SKM-1 (cell line): ENCODE data around the gene VCL.
A peak's percentile ranks its signal among the peaks of the same experiment; 100 is the strongest.
"Not testable (repeated sequence)": the region's sequence is repeated elsewhere in the genome, so short reads cannot be mapped to it uniquely, and the experiment has no call there.

Source experiments
- DNase-seq: peaks from one replicate; lab custom pipeline; 2025; ENCODE audit not compliant: unreplicated experiment; lab: John Stamatoyannopoulos, UW

Gene VCL

DNA sequence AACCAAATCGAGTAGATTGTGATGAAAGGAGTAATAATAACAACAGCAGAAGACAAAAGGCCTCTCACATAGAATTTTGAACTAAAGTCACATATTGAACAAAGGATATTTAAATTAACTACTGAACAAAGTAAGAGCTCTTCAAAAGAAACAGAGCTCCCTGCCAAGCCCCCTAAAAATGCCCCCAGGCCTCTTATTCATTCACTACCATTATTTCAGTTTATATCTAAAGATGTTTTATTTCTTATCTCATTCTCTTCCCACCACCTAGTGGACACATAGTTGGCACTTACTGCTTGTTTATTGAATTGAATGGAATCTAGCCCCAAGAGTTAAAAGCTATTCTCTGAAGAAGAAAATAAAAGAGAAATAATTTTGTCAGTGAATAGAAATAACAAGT, 37.4 kb downstream of the VCL start:
- no peak for DNase-seq

DNA sequence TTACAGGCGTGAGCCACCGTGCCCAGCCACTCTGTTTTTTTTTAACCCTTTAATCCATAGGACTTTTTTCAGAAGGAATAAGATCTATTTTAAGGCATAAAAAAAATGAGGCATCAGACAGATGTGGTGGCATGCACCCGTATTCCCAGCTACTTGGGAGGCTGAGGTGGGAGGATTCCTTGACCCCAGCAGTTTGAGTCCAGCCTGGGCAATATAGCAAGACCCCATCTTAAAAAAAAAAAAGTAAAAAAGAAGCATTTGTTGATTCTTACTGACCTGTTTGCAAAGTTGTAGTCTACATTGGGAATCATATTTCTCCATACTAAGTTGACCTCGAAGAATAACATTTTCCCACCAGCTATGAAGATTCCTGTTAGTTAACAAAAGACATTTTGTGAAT, 38.6 kb downstream of the VCL start:
- DNase-seq = no peak

DNA sequence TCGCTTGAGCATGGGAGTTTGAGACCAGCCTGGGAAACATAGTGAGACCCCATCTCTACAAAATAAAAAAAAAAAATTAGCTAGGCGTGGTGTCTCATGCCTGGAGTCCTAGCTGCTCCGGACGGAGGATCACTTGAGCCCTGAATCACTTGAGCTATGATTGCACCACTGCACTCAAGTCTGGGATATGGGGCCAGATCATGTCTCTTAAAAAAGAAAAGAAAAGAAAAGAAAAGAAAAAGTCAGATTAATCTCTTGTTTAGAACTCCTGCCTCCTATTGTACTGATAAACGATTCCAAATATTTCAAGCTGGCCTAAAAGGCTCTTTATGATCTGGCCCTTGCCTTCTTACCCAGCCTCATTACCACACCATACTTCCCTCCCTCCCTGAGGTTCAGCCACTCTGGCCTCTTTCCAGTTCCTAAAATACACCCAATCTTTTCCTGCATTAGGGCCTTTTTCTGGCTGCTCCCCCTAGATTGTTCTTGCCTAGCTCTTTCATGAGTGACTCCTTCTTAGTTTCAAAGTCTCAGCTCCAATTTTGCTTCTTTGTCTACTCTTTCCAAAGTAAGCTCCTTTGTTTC, 41.7 kb downstream of the VCL start:
- no peak for DNase-seq

DNA sequence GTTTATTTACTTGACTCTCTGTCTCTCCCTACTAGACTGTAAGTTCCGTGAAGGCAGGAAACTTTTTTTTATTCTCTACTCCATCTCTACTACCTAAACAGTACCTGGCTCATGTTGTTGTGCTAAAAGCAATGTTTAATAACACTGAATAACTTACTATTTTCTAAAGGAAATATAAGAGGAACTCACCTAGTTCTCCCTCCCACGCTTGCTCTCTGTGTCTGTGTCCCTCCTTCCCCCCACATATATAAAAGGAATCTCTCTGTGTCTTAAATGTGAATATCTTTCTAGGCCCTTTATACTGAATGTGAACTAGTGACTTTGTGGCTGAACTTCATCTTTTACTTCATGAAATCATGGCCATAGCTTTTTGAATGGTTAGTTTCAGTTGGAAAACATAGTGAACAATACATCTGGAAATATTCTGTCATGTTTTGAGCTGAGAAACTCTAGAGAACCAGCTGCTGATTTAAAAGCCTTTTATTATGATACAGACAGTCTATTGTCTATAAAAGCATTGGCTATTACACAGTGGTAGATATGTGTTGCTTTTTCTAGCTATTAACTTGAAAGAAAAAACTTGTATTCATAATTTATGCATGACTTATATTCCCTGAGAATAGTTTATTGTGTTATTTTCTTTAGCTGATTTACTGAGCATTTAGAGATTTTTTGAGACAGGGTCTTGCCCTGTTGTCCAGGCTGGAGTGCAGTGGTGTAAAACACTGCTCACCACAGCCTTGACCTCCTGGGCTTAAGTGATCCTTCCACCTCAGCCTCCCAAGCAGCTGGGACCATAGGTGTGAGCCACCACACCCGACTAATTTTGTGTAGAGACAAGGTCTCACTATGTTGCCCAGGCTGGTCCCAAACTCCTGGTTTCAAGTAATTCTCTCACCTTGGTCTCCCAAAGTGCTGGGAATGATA, 42.5 kb downstream of the VCL start:
- DNase-seq = peak; percentile 35

DNA sequence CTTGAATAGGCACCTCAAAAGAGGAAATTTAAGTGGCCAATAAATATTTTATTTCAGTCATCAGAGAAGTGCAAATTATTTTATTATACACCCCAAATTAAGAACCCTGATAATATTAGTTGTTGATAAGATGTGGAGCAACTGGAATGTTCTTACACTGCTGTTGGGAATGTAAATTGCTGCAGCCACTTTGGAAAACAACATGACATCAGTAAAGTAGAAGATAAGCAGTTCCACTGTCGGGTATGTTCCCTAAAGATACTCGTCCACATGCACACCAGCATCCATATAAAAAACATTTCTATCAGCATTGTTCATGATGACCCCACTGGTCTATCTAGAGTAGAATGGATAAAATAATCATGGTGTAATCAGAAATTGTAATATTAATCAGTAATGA, 46.5 kb downstream of the VCL start:
- no peak for DNase-seq

DNA sequence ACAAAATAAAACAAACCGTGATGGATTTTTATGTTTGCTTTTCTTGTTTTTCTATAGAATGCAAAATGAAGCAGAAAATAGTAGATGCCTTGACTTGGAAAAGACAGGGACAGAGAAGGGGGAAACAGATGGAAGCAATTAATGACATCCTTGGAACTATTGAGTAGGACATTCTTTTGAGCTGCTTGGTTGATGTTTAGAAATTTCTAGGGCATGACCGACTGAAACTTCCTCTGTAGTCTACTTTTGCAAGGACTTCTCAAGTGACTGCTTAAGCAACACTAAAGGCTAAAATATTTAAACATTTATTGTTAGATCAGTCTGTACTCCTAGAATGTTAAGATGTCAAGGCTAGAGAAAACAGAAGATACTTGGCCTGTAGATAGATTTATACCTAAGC, 49.4 kb downstream of the VCL start:
- peak; percentile 44 for DNase-seq

DNA sequence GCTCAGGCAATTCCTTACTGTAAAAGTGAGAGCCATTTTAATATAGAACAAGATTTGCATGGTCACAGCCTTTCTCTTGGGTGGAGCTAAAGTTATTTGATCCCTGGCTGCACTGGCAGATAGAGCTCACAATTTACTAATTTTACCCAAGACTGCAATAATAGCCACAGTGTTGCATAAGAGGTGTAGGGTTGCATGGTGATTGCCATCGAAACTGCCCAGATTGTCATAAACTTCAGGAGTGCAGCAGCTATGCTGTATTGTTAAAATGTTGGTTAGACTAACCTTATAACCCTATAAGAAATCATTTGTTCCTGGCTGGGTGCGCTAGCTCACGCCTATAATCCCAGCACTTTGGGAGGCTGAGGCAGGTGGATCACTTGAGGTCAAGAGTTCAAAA, 50.0 kb downstream of the VCL start:
- peak; percentile 45 for DNase-seq

DNA sequence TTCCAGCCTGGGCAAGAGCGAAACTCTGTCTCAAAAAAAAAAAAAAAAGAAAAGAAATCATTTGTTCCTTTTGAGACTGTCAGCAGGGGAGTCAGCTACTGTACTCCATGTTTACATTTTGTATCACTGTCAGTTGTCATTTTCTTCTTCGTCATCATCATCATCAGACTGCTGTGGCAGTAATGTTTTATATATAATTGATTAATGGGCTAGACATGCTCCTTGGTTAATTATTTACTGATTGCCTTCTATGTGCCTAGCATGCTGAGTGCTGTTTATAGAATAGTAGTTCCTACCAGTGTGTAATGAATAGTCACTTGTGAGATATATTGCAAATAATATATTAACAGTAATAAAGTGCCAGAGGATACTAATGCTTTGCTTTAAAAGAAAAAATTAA, 50.5 kb downstream of the VCL start:
- no peak for DNase-seq

DNA sequence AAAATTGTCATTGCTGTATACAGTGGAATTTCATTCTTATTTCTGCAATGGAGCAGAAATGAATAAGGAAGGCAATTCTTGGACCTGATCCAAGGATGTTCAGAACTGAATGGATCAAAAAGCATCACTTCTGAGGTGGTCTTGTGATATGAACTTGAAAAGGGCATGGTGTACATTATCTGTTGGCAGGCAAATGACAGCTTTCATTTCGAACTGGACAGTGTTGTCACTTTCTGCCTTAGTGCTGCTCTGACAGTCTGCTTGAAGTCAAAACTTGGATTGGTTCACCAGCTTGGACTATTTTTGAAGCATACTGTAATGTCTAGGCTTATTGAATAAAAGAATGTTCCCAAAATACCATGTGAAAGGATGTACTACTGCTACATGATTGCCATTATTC, 52.0 kb downstream of the VCL start:
- DNase-seq = no peak

DNA sequence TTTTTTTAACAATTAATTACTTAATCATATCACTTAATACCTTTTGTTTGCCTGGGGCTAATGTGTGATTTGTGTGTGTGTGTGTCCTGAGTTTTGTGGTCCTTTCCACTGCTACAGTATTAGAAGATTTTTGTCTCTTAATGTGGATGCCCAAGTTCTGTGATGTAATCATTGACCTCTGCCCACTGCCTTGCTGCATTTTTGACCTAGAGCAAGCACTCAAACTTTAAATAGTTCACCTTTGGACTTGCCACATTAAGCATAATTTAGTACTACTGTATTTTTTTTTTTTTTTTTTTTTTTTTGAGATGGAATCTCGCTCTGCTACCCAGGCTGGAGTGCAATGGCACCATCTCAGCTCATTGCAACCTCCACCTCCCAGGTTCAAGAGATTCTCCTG, 52.7 kb downstream of the VCL start:
- no peak for DNase-seq

DNA sequence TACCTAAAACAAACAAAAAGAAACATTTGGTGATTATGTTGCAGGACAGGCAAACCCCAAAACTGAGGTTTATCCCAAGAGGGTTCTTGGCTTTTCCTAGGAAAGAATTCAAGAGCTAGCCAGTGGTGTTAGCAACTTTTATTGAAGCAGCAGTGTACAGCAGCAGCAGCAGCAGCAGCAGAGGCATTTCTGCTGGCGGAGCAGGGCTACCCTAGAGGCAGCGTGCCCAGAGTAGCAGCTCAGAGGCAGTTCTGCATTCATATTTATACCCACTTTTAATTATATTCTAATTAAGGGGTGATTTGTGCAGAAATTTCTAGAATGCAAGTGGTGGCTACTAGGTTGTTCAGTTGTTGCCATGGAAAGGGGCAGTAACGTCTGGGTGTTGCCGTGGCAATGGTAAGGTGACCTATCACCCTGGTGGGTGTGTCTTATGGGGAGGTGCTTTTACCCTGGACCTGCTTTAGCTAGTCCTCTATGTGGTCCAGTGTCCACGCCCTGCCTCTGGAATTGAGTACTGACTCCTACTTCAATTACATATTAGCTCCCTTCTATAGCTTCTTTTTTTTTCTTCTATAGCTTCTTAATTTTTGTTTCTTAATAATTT, 53.9 kb downstream of the VCL start:
- no peak for DNase-seq

DNA sequence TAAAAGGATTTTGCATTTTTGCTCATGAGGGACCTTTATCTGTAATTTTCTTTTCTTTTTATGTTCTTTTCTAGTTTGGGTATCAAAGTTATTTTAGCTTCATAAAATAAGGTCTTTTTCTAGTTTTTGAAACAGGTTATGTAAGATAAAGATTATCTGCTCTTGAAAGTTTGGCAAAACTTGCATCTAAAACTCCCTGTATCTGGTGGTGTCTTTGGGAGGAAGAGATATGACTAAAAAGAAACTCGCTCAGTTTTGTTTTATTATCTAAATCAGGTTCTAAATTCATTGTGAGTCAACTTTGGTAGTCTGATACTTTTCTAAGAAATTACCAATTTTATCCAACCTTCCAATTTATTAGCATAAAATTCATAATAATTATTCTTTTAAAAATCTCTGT, 55.1 kb downstream of the VCL start:
- no peak for DNase-seq

DNA sequence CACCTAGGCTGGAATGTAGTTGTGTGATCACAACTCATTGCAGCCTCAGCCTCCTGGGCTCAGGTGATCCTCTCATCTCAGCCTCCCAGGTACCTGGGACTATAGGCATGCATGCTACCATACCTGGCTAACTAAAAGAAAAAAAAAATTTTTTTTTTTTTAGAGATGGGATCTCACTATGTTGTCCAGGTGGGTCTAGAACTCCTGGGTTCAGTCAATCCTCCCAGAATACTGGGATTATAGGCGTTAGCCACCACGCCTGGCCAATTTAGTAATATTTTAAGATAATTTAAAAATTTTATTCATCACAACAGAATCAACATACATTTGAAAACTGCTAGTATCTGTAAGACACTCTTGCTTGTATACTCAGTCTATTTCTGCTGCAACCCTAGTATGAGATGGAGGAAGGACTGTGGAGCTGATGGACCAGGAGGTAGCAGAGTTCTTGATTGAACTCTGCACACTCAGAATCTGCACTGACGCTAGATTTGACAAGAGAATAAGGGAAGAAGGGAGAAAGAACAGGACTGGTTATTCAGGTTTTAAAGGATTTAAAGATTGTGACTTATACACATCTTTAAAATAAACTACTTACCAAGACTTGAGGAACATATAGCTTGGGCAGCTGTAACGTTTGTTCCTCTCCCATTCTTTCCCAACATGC, 57.6 kb downstream of the VCL start:
- no peak for DNase-seq

DNA sequence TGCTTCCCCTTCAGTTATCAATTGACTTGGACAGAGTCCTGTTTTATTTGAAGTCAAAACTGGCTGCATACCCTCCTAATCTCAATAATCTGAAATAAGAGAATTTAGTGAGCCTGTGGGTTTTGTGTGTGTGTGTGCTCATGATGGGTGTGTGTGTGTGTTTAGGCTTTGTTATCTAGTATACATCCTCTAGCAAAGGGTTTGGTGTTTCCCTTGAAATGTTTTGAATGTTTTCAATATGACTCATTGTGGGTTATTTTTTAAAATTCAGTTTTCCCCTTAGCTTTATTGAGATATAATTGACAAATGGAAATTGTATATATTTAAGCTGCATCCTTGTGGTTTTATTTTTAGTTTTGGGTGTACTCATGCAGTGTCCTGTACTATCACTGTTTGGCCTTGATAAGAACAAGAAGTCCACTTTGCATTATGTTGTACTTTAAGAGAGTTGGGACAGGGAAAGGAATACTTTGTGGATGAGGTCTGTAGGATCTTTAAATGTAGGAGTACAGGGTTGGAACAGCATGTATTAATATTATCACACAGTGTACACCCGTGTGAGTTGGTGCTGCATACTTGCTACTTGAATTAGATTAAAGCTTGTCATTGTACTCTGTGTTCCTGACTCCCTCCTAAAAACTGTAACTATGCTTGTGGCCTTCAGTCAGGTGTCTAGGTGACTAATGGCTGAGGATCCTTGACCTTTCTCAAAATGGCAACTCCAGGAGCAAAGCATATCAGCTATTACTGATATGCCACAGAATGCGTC, 58.3 kb downstream of the VCL start:
- DNase-seq = no peak

DNA sequence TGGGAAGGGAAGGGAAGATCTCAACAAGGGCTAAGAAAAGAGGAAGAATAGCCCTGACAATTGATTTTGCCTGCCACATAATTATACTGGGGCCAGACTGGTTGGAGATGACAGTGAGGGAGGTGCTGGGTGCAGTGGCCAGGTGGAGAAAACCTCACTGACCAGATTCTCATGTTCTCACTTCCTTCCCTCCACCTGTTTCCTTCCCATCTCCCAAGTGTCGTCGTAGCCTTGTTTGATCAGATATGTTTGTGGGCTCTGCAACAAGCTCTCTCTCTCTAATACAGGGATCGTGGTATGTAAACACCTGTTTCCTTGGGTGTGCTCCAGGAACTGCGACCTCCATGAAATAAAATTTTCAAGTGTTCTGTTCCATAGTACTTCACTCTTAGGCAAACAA, 60.2 kb downstream of the VCL start:
- no peak for DNase-seq

DNA sequence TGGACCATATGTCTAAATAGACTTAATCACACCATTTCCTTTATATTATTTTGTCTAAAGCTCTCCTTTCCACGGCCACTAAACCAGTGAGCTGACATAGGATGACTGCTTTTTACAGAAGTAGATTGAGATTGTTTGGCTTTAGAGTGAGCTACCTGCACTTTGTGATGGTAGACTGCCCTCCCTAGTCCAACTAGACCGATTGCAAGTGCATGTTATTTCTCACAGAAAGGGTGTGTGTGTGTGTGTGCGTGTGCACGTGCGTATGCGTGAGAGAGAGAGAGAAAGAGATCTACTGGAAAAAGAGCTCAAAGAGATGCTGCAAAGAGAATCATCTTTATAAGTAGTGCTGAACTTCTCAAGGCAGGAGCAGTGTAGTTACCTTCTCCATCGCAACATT, 60.7 kb downstream of the VCL start:
- no peak for DNase-seq

DNA sequence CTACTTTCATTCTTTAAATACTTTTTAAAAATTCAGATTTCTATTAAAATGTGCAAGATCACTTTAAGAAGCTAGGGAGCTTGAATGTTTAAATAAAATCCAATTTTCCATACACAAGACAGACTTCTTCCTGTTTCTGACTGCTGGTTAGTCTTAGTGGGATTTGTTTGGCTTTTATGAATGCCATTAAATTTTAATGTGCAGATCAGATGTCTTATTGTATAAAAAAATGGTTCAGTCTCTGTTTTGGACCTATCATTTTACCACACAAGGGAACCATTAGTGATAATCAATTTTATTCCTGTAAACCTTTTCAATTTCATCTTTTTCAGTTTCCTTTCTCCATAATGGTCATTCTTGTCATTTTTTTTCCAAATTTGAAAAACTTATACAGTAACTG, 63.2 kb downstream of the VCL start:
- DNase-seq = no peak

DNA sequence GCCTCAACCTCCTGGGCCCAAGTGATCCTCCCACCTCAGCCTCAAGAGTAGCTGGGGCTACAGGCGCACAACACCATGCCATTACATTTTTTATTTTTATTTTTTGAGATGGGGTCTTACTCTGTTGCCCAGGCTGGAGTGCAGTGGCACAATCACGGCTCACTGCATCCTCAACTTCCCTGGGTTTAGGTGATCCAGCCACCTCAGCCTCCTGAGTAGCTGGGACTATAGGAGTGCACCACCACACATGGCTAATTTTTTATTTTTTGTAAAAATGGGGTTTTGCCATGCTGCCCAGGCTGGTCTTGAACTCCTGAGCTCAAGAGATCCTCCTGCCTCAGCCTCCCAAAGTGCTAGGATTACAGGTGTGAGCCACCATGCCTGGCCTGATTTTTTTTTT, 64.1 kb downstream of the VCL start:
- not testable (repeated sequence) for DNase-seq

DNA sequence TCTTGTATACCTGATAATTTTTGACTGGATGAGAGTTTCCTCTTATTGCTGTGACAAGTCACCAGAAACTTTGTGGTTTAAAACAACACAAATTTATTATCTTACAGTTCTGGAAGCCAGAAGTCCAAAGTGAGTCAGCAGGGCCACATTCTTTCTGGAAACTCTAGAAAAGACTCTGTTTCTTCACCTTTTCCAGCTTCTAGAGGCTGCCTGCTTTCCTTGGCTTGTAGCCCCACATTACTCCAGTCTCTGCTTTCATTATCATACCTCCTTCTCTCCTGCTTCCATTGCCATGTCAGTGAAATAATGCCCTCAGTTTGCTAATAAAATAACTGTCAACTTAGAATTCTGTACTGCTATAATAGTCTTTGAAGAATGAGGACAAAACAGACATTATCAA, 65.3 kb downstream of the VCL start:
- no peak for DNase-seq

DNA sequence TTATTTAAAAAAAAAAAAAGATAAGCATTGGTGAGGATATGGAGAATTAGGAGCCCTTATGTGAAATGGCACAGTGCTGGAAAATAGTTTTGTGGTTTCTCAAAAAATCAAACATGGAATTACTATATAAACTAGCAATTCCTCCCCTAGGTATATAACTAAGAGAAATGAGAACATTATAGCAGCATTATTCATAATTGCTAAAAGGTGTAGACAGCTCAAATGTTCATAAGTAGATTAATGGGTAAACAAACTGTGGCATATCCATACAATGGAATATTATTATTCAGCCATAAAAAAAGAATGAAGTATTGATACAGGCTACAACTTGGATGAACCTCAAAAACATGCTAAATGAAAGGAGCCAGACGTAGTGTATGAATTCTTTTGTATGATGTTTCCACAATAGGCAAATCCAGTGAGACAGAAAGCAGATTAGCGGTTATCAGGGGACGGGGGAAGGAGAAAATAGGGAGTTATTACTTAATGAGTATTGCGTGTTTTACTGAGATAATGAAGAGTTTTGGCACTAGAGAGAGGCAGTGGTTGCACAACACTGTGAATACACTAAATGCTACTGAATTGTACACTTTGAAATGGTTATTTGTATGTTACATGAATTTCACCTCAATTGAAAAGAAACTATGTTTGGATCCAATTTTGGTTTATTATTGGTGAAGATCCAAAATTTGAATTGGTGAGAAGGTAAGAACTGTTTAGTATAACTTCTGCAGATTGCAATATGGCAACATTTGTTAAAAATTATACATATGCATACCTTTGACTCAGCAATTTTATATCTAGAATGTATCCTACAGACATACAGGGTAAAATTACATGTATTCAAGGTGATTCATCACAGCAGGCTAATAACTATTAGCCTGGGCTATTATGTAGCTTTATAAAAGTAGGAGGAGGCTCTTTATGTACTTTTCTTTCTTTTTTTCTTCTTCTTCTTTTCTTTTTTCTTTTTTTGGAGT, 69.7 kb downstream of the VCL start:
- DNase-seq = no peak
